Activated CD8-positive, alpha-beta memory T cell treated with anti-CD3 and anti-CD28 coated beads for 48 hours (primary cell): ENCODE measurements around the gene POU5F1.

Experiments
- DNase-seq, 3 experiments: peaks; one replicate each; pipeline ENCODE4 v3.0.0-alpha.2; 2020; ENCODE audit warnings: low read depth in 2 of 3, low spot score in 2 of 3

The POU5F1 gene

DNA sequence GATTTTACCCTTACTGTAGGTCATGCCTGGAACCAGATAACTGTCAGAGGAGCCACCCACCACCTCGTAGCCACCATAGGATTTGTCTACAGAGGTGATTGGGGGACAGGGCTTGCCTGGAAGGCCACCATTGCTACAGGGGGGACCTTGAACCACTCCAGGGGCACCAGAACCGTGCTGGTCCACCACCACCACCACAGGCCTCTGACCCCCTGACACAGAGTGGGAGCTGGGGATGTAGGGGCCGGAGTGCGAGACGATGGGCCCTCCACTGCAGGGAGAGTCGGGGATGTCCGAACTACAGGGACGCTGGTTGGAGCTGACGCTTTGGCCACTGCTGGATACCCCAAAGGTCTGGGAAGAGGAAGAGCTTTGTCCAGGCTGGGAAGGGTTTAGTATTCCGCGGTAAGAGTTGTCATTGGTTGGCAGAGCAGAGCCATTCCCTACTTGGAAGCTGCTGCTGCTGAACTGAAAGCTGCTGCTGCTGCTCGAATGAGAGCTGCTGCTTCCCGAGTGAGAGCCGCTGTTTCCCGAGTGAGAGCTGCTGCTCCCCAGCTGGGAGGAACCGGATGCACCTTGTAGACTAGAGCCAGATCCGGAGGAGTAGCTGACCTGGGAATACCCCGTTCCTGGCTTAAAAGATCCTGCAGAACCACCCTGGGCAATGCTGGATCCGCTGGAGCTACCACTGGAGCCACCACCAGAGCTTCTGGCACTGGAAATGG, 53.7 kb downstream of the POU5F1 start:
- no peak for DNase-seq

DNA sequence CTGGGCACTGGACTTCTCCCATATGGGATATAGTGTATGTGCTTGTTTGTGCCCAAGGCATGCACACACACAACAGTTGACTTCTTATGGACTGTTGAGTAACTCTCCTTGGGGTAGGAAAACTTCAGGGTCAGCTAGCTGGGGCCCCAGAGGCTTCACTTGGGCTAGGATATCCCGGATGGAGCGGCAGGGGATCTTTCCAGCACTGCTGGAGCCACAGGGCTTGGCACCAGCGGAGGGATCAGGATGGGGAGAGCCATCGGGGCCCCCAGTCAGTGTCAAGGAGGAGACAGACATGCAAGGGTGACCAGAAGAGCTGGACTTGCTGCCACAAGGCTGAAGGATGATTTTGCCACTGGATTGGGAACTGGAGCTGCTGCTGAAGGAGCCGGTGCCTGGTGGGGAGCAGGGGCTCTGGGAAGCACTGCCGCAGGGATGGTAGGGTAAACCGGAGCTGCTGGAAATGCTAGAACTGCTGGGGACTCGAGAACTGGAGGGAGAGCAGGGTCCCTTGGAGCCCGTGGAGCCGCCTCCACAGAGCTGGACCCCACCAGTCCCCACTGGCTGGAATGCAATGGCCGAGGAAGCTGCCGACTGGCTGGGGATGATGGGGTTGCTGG, 54.4 kb downstream of the POU5F1 start:
- no peak for DNase-seq

DNA sequence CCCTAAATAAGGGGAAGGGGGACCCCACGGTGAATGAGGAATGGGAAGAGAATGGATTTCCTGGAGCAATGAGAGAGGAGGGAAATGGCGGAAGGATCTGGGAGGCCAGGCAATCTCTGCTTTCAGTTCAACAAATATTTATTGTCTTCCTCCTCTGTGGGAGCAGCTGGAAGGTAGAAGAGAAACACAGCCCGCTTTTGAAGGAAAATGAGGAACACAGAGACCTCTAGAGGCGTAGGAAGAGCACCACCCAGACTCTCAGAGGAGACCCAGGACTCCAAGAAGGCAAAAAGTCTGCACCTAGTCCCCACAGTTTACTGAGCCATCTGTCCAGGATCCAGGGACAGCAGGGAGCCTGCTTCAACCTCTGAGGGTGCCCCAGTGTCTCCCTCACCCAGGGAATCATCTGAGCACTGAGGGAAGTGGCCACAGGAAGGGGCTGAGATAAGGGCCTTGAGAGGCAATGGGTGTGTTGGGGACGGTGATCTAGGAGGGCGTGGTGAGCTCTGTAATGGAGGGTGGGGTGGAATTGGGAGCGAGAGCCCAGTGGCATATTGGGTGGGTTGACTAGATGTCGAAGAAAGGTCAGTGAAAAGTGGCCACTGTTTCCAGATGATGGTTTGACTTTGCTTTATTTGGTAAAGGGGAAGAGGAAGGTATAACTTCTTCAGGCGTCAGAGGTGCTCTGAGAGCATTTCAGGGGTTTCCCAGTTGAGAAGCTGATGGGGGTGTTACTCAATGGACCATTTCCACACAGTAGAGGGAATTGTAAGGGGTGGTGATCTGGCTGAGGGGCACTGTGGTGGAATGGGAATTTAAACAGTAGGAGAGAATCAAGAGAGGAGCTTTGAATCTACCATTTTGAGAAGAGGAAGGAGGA, 55.3 kb downstream of the POU5F1 start:
- DNase-seq = no peak

DNA sequence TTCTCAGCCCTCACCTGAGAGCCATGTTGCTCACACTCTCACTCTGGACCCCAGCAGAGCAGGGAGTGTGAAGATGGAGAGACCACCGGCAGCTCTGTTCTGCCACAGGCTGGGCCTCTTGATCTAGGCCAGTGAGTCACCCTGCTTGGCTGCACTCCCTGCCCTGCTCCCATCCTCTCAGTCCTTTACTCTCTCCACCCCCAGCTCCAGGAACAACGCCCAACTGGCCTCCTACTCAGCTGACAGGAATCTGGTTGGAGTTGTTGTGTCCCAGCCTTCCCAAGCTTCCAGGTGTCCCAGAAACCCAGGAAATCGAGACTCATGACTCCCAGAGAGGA, 56.0 kb downstream of the POU5F1 start, which contains the start of gene PSORS1C1:
TSS of gene PSORS1C1 (plus strand) at position 260 of the 338 bp plus-strand sequence. CDS start 14,833 bp downstream, outside the sequence.
- no peak for DNase-seq
